CD14-positive monocyte (primary cell): ENCODE results near the gene POSTN. TPM values are rescaled to one million over a fixed set of nuclear protein-coding genes. Genes with fewer than 3 reads are reported as not detected.

Experiments
- DNase-seq, 3 donors: peaks; one replicate each; pipeline ENCODE4 v3.0.0-alpha.2; 2011 to 2022
- H2AFZ ChIP-seq: 2 replicates; pipeline ENCODE4 v1.6.0; 2012; ENCODE audit warnings: mild to moderate bottlenecking, low read depth, low read length, inconsistent platforms; ENCODE audit not compliant: insufficient read depth, poor library complexity, severe bottlenecking
- H3K27ac ChIP-seq, 2 donors: 1 replicate in 1 of 2; 2 replicates in 1 of 2; pipeline ENCODE4 v1.5.1; 2012 to 2013; ENCODE audit warnings: low read length in 2 of 2, control low read depth in 1 of 2, inconsistent platforms in 1 of 2, low read depth in 1 of 2, mild to moderate bottlenecking in 1 of 2
- H3K27me3 ChIP-seq, 2 donors: one replicate each; pipeline versions ENCODE4 v1.6.0 to v1.6.1; 2011 to 2013; ENCODE audit warnings: low read length in 2 of 2; ENCODE audit not compliant: control insufficient read depth in 2 of 2, insufficient read depth in 2 of 2
- H3K36me3 ChIP-seq, 2 donors: replicated peaks in 1 of 2; 1 replicate in 1 of 2; 2 replicates in 1 of 2; pipeline versions ENCODE4 v1.5.1 to v1.6.1; 2012 to 2013; ENCODE audit warnings: low read length in 2 of 2, control low read depth in 1 of 2, inconsistent platforms in 1 of 2, mild to moderate bottlenecking in 1 of 2; ENCODE audit not compliant: insufficient read depth in 2 of 2, control insufficient read depth in 1 of 2
- H3K4me1 ChIP-seq, 2 donors: 1 replicate in 1 of 2; 2 replicates in 1 of 2; pipeline versions ENCODE4 v1.5.1 to v1.6.1; 2012 to 2013; ENCODE audit warnings: low read length in 2 of 2, control low read depth in 1 of 2, inconsistent platforms in 1 of 2, mild to moderate bottlenecking in 1 of 2, moderate library complexity in 1 of 2; ENCODE audit not compliant: insufficient read depth in 2 of 2, control insufficient read depth in 1 of 2
- H3K4me2 ChIP-seq: replicated peaks from 2 replicates; pipeline ENCODE3; 2012; ENCODE audit warnings: low read length, moderate library complexity, mild to moderate bottlenecking; ENCODE audit not compliant: poor library complexity, severe bottlenecking; ENCODE audit errors: extremely low read depth
- H3K4me3 ChIP-seq, 3 experiments: fragments of 200-600 bp in 1 of 3; sonication (generic) in 1 of 3; replicated peaks in 1 of 3; 1 replicate in 2 of 3; 2 replicates in 1 of 3; pipeline ENCODE4 v1.5.1; 2011 to 2013; ENCODE audit warnings: low read length in 3 of 3, mild to moderate bottlenecking in 3 of 3, control low read depth in 2 of 3, low read depth in 2 of 3, inconsistent platforms in 1 of 3, moderate library complexity in 1 of 3
- H3K79me2 ChIP-seq: 2 replicates; pipeline ENCODE4 v1.6.0; 2012; ENCODE audit warnings: mild to moderate bottlenecking, control low read depth, inconsistent platforms, low read length, moderate library complexity; ENCODE audit not compliant: insufficient read depth
- H3K9ac ChIP-seq: 2 replicates; pipeline ENCODE4 v1.6.0; 2017; ENCODE audit warnings: low read length, mild to moderate bottlenecking; ENCODE audit not compliant: insufficient read depth, poor library complexity, severe bottlenecking
- H3K9me3 ChIP-seq, 2 donors: replicated peaks in 1 of 2; 1 replicate in 1 of 2; 2 replicates in 1 of 2; pipeline versions ENCODE4 v1.5.1 to v1.6.1; 2012 to 2013; ENCODE audit warnings: low read length in 2 of 2, control low read depth in 1 of 2; ENCODE audit not compliant: control insufficient read depth in 1 of 2, insufficient read depth in 1 of 2
- H4K20me1 ChIP-seq: 2 replicates; pipeline ENCODE4 v1.6.0; 2012; ENCODE audit warnings: mild to moderate bottlenecking, low read length, control low read depth, moderate library complexity; ENCODE audit not compliant: insufficient read depth
- H3K27ac Mint-ChIP-seq, 7 donors: one replicate each; pipeline ENCODE4 v1.8.0; 2020; ENCODE audit warnings: mild to moderate bottlenecking in 7 of 7, mixed read lengths in 7 of 7, moderate library complexity in 6 of 7, inconsistent platforms in 2 of 7
- H3K27me3 Mint-ChIP-seq, 3 donors: one replicate each; pipeline ENCODE4 v1.8.0; 2021 to 2022; ENCODE audit warnings: low read depth in 3 of 3, mild to moderate bottlenecking in 3 of 3, mixed read lengths in 3 of 3, moderate library complexity in 3 of 3, inconsistent platforms in 1 of 3
- H3K36me3 Mint-ChIP-seq, 2 donors: one replicate each; pipeline ENCODE4 v1.8.0; 2020; ENCODE audit warnings: mixed read lengths in 2 of 2, inconsistent platforms in 1 of 2, mild to moderate bottlenecking in 1 of 2
- H3K4me1 Mint-ChIP-seq: one replicate; pipeline ENCODE4 v1.8.0; 2020; ENCODE audit warnings: mild to moderate bottlenecking, mixed read lengths
- H3K4me3 Mint-ChIP-seq, 2 donors: one replicate each; pipeline ENCODE4 v1.8.0; 2020; ENCODE audit warnings: mild to moderate bottlenecking in 2 of 2, mixed read lengths in 2 of 2, moderate library complexity in 1 of 2
- H3K9me3 Mint-ChIP-seq, 7 donors: one replicate each; pipeline ENCODE4 v1.8.0; 2020 to 2022; ENCODE audit warnings: mixed read lengths in 7 of 7, mild to moderate bottlenecking in 6 of 7, moderate library complexity in 6 of 7, inconsistent platforms in 2 of 7
- CTCF ChIP-seq: fragments of 200-600 bp; IDR thresholded peaks from one replicate; pipeline ENCODE4 v1.8.0; 2022; ENCODE audit warnings: antibody characterized with exemption, mild to moderate bottlenecking
- WGBS: methylation state at CpG from one replicate; pipeline ENCODE4 v1.1.5; 2013; ENCODE audit warnings: missing lambda C conversion rate; ENCODE audit not compliant: insufficient coverage; 5-methylcytosine and 5-hydroxymethylcytosine counted together
- intact Hi-C, 2 donors: fragments of 100-400 bp; cut with micrococcal nuclease; formaldehyde crosslinking; loops; one replicate each; pipeline versions ENCODE4 v1.15.0 to v1.15.1; 2023
- polyA plus RNA-seq, 3 donors: library from polyadenylated mRNA; depleted of rRNA in 1 of 3; unstranded in 2 of 3; stranded (reverse) in 1 of 3; fragments of 300-500 nt in 2 of 3; fragments of >200 nt in 1 of 3; fragmentation: Illumina TruSeq in 2 of 3; gene quantifications; 1 replicate in 2 of 3; 2 replicates in 1 of 3; pipeline ENCODE4 v1.2.3, GENCODE V29; 2012 to 2021

Gene POSTN
- polyA plus RNA-seq, 3 donors = not detected

- Histone ChIP-seq H4K20me1 (no peaks in the 10 kb centered on the region), H2AFZ (no peak overlapping the region), H3K9ac (no peak overlapping the region), H3K4me3 (no peak overlapping the region), H3K4me1 (no peaks in the 10 kb centered on the region), H3K9me3 (no peaks in the 10 kb centered on the region), H3K36me3 (no peaks in the 10 kb centered on the region), H3K4me2 (no peak overlapping the region), H3K27ac (no peak overlapping the region), H3K79me2 (no peaks in the 10 kb centered on the region), H3K27me3 (no peaks in the 10 kb centered on the region)
- no peak for DNase-seq
- no peaks in the 10 kb centered on the region for H3K4me1 Mint-ChIP-seq
- 100% methylated on average over 1 of the region's 4 CpGs for WGBS
- H3K9me3 Mint-ChIP-seq = peaks cover 0 to 1% (median 0%) of the 10 kb centered on the region in 7 donors
- intact Hi-C loops = no loop called here
- peaks cover 1 to 2% (median 2%) of the 10 kb centered on the region in 3 donors for H3K27me3 Mint-ChIP-seq
- no peak for TF ChIP-seq CTCF
- no peak overlapping the region for H3K27ac Mint-ChIP-seq
- H3K36me3 Mint-ChIP-seq = no peaks in the 10 kb centered on the region
- no peak overlapping the region for H3K4me3 Mint-ChIP-seq
Observed at GRCh38 chr13:37627428-37627827, 28.9 kb upstream of the POSTN start.

- H3K27me3 Mint-ChIP-seq = peaks cover 0 to 2% (median 1%) of the 10 kb centered on the region in 3 donors
- no peak overlapping the region for H3K4me2 ChIP-seq
Observed at GRCh38 chr13:37621811-37622361, 23.3 kb upstream of the POSTN start.

More at GRCh38 chr13:37621811-37622361, 23.3 kb upstream of the POSTN start:
- no peak overlapping the region for H3K27ac Mint-ChIP-seq
- no peaks in the 10 kb centered on the region for H4K20me1 ChIP-seq
- H3K36me3 ChIP-seq = no peaks in the 10 kb centered on the region
- no peaks in the 10 kb centered on the region for H3K27me3 ChIP-seq
- no peak overlapping the region for H2AFZ ChIP-seq
- no peaks in the 10 kb centered on the region for H3K4me1 ChIP-seq
- no peak for DNase-seq
- no peak overlapping the region for H3K4me3 Mint-ChIP-seq
- no peak for TF ChIP-seq CTCF
- WGBS = no CpG with 5 or more reads among the region's 3 CpGs
- H3K4me3 ChIP-seq = no peak overlapping the region
- H3K27ac ChIP-seq = no peak overlapping the region
- no peaks in the 10 kb centered on the region for H3K36me3 Mint-ChIP-seq
- H3K79me2 ChIP-seq = no peaks in the 10 kb centered on the region
- no peak overlapping the region for H3K9ac ChIP-seq
- H3K4me1 Mint-ChIP-seq = no peaks in the 10 kb centered on the region
- intact Hi-C loops = no loop called here
- H3K9me3 ChIP-seq = peaks cover 0 to 3% of the 10 kb centered on the region in 2 donors
- H3K9me3 Mint-ChIP-seq = peaks cover 0 to 2% (median 0%) of the 10 kb centered on the region in 7 donors
